ENCODE data around the gene RPL21. TPM values are rescaled to one million over a fixed set of nuclear protein-coding genes. Genes with fewer than 3 reads are reported as not detected.
A peak's percentile ranks its signal among the peaks of the same experiment; 100 is the strongest.

The RPL21 gene
- 478 TPM for total RNA-seq (ENCODE audit: unreplicated experiment)
- long read RNA-seq, transcript RPL21-202 (6 exons, 815 nt) = major isoform, 40 of 54 reads
- long read RNA-seq, partial matches to known transcripts = 8 of 54 reads
- long read RNA-seq, other reads (novel, unspliced or antisense) = 4 of 54 reads

GRCh38 chr13:27251166-27252091, at the start of gene RPL21:
Gene RPL21 (plus strand): TSS chr13:27251558. CDS start chr13:27253777, 2,219 bp downstream.
- H3K27ac Mint-ChIP-seq (ENCODE audit: unreplicated experiment) = peak within 1 kb of the TSS; percentile 92
- peak; percentile 90 for DNase-seq
- peak within 1 kb of the TSS; percentile 96 for H3K4me3 Mint-ChIP-seq (ENCODE audit: unreplicated experiment)
- no peak for TF ChIP-seq CTCF (IDR thresholded peaks at IDR 0.05; ENCODE audit: partially characterized antibody, unreplicated experiment)
- H3K4me1 Mint-ChIP-seq (ENCODE audit: low read depth, unreplicated experiment) = peaks cover 14% of the 10 kb centered on the region
- H3K27me3 Mint-ChIP-seq (ENCODE audit: unreplicated experiment) = peaks cover 3% of the 10 kb centered on the region
- H3K36me3 Mint-ChIP-seq (ENCODE audit: unreplicated experiment) = no peaks in the 10 kb centered on the region
- H3K9me3 Mint-ChIP-seq (ENCODE audit: unreplicated experiment) = peaks cover 3% of the 10 kb centered on the region

GRCh38 chr13:27201661-27202060, 49.7 kb upstream of the RPL21 start:
- Mint-ChIP-seq H3K36me3 (ENCODE audit: unreplicated experiment) (peaks cover 8% of the 10 kb centered on the region), H3K27me3 (ENCODE audit: unreplicated experiment) (peaks cover 1% of the 10 kb centered on the region), H3K27ac (ENCODE audit: unreplicated experiment) (no peak overlapping the region), H3K4me3 (ENCODE audit: unreplicated experiment) (no peak overlapping the region), H3K4me1 (ENCODE audit: low read depth, unreplicated experiment) (no peaks in the 10 kb centered on the region), H3K9me3 (ENCODE audit: unreplicated experiment) (peaks cover 2% of the 10 kb centered on the region)
- no peak for DNase-seq
- TF ChIP-seq CTCF (IDR thresholded peaks at IDR 0.05; ENCODE audit: partially characterized antibody, unreplicated experiment) = no peak

GRCh38 chr13:27203186-27203585, 48.2 kb upstream of the RPL21 start:
- H3K4me1 Mint-ChIP-seq (ENCODE audit: low read depth, unreplicated experiment) = no peaks in the 10 kb centered on the region
- H3K27ac Mint-ChIP-seq (ENCODE audit: unreplicated experiment) = no peak overlapping the region

GRCh38 chr13:27203854-27204253, 47.5 kb upstream of the RPL21 start:
- no peak for TF ChIP-seq CTCF (IDR thresholded peaks at IDR 0.05; ENCODE audit: partially characterized antibody, unreplicated experiment)
- no peak for DNase-seq
- H3K4me3 Mint-ChIP-seq (ENCODE audit: unreplicated experiment) = no peak overlapping the region
- peaks cover 8% of the 10 kb centered on the region for H3K36me3 Mint-ChIP-seq (ENCODE audit: unreplicated experiment)
- no peaks in the 10 kb centered on the region for H3K4me1 Mint-ChIP-seq (ENCODE audit: low read depth, unreplicated experiment)
- peaks cover 2% of the 10 kb centered on the region for H3K9me3 Mint-ChIP-seq (ENCODE audit: unreplicated experiment)
- peaks cover 1% of the 10 kb centered on the region for H3K27me3 Mint-ChIP-seq (ENCODE audit: unreplicated experiment)
- H3K27ac Mint-ChIP-seq (ENCODE audit: unreplicated experiment) = no peak overlapping the region

More at GRCh38 chr13:27203186-27203585, 48.2 kb upstream of the RPL21 start:
- Mint-ChIP-seq H3K4me3 (ENCODE audit: unreplicated experiment) (no peak overlapping the region), H3K27me3 (ENCODE audit: unreplicated experiment) (peaks cover 1% of the 10 kb centered on the region), H3K9me3 (ENCODE audit: unreplicated experiment) (peaks cover 2% of the 10 kb centered on the region), H3K36me3 (ENCODE audit: unreplicated experiment) (peaks cover 8% of the 10 kb centered on the region)
- DNase-seq = no peak
- no peak for TF ChIP-seq CTCF (IDR thresholded peaks at IDR 0.05; ENCODE audit: partially characterized antibody, unreplicated experiment)

GRCh38 chr13:27208514-27208913, 42.8 kb upstream of the RPL21 start:
- Mint-ChIP-seq H3K27me3 (ENCODE audit: unreplicated experiment) (peaks cover 1% of the 10 kb centered on the region), H3K27ac (ENCODE audit: unreplicated experiment) (no peak overlapping the region), H3K9me3 (ENCODE audit: unreplicated experiment) (peaks cover 1% of the 10 kb centered on the region), H3K4me3 (ENCODE audit: unreplicated experiment) (no peak overlapping the region), H3K4me1 (ENCODE audit: low read depth, unreplicated experiment) (no peaks in the 10 kb centered on the region), H3K36me3 (ENCODE audit: unreplicated experiment) (peaks cover 4% of the 10 kb centered on the region)
- TF ChIP-seq CTCF (IDR thresholded peaks at IDR 0.05; ENCODE audit: partially characterized antibody, unreplicated experiment) = no peak
- no peak for DNase-seq
